ENCODE measurements around the gene SIX5.
"Not testable (repeated sequence)": the region's sequence is repeated elsewhere in the genome, so short reads cannot be mapped to it uniquely, and the experiment has no call there.

Gene SIX5

GRCh38 chr19:45768984-45769782 is at the start of gene SIX5:
Gene SIX5 (minus strand): TSS chr19:45769252. CDS start chr19:45768844, 408 bp downstream.
- DNase-seq, result peak; percentile 98

DNA sequence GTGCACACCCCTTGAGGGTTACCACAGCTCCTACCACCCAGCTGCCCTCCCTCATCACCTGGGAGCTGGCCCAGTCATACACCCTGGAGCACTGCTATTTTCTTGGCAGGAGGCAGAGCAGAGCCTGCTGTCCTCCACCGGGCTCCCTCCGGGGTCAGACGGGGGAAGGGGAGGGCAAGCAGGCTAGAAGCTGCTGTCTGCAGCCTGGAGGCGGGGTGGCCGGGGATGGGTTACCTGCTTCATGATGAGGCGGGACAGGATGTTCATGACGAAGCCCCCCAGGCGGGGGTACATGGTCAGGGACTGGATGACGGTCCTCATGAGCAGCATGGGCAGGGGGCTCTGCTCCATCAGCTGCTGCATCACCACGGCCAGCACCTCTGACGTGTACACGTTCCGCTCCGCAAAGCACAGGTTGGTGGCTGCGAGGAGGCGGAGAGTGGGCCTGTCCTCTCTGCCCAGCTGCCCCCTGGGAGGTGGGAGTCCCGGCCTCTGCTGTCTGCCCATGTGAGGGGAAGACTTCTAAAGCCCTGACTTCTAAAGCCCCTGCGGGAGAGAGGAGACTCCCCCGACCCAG is 48.8 kb upstream of the SIX5 start:
- DNase-seq, result no peak

DNA sequence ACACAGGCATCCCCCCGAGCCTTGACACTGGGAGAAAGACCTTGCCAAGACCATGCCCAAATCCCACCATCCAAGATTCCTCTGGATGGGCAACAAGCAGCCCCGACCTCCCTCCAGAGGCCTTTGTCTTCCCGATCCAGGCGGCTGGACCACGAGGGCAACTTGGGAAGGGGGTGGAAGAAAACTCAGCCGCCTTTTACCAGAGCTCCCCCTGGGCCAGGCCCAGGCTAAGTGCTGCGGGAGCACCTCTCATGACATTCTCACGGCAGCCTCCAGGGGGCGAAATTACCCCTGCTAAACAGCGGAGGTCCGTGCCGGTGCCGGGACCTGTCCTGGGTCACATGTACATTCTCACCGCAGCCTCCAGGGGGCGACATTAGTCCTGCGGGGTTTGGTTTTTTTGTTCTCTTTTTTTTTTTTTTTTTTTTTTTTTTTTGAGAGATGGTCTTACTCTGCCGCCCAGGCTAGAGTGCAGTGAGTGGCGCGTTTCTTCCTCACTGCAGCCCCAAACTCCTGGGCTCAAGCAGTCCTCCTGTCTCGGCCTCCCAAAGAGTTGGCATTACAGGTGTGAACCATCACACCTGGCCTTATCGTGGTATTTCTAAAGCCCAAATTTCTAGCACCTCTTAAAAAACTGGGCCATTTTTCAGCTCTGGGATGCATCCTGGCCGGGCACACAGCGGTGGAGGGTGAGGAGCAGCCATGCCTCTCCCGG is 48.1 kb upstream of the SIX5 start:
- peak; percentile 96 for DNase-seq

- DNase-seq, result no peak
Observed at GRCh38 chr19:45816236-45817009, 47.4 kb upstream of the SIX5 start.

DNA sequence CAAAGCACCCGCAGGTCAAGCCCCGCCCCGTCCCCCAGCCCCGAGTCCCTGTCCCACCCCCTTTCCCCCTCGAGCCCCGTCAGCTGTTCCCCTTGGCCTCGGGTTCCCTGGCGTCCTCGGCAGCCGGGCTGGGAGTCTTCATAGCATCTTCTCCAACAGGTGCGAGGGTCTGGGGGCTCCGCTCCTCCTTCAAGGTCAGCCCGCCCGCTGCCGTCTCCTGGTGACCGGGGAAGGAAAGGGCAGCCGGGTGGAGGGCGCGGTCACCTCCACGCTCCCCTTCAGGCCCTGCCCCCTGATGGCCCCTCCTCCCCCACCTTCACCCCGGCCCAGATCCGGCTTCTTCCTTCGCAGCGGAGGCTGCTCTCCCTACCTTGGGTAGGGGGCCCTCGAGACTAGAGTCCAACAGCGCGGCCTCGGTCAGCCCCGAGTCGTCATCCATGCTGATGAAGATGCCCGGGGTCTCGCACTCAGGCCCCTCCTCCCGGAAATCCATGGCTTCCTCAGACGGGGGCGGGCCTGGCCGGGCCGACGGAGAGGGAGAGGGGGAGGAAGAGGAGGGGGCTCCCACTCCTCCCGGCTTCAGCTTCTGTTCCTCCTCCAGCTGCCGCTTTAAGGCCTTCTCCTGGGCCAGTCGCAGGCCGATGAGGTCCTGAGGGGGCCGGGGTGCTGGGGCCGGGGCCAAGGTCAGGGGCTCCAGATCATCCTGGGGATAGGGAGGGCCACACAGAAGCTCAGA is 46.6 kb upstream of the SIX5 start:
- no peak for DNase-seq

- DNase-seq, result no peak
Observed at GRCh38 chr19:45814851-45815480, 45.9 kb upstream of the SIX5 start, which contains the start of gene RSPH6A. Gene RSPH6A (minus strand): TSS chr19:45815308. CDS start chr19:45815176, 132 bp downstream.

DNA sequence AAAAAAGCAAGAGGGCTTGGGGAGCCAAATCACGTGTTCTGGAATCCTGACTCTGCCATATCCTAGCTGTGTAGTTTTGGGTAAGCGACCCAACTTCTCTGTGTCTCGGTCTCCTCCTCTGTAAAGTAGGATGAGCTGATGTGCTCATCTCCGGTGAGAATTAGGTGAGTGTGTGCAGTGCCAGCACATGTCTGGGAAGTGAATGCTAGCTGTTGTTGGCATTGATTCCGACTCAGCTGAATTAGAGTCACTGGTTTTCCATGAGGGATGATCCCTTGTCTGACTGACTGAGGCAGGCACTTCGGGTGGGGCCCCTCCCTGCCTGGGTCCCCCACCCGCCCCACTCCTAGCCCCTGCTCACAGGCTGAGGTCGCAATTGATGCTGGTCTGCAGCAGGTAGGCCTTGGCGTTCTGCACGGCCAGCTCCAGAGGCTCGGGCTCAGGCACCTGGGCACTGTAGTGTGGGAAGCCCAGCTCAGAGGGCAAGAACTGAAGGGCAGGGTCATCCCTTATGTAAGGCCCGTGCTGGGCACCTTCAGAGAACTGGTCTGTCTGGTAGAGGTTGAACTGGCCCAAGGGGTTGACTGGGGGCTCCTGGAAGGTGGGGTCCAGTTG is 45.2 kb upstream of the SIX5 start:
- no peak for DNase-seq

DNA sequence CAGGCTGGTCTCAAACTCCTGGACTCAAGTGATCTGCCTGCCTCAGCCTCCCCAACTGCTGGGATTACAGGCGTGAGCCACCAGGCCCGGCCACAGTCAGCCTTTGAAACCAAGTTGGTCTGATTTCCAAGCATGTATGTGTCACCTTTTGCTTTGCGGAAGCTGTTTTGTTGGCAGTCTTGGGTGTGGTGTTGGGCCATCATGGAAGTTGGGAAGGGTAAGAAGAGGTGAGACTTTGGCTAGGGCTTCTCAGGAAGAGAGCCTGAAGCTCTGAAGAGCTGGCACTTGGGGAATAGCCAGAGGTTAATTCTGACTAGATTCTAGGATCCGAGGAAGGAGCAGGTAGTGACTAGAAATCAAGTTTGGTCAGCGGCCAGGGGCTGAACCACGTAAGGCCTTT is 43.2 kb upstream of the SIX5 start:
- DNase-seq, result no peak

DNA sequence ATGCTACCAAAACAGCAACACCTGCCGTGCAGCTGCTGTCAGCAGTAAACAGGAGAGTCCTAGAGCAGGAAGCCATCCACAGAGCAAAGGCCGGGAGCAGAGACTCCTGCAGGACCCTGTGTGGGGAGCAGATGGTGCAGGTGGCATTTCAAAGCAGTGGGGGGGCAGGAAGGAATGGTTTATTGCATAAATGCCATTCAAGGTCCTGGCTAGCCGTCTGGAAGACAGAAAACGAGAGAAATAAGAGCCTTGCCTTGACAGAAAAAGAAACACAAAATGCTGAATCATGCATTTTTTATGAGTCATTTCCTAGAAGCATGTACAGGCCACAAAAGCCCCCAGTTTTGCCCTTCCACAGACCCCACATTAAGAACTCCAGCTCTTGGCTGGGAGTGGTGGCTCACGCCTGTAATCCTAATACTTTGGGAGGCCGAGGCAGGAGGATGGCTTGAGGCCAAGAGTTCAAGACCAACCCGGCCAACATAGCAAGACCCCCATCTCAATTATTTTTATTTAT is 40.6 kb upstream of the SIX5 start:
- DNase-seq, result peak; percentile 77

DNA sequence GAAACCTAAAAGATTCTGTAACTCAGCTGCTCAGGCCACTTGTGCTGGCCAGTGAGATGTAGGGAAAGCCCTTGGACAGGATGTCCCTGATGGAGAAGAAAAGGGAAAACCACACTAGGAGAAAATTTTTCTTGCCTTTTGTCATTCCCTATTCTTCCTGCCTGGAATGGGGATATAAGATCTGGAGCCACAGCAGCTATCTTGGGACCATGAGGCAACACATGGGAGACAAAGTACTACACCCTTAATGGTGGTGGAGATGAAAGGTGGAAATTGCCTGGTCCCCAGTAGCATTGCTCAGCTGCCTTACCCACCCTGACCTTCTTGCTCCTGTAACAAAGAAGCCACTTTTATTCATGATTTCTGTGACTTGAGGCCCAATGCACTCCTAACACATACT is 36.7 kb upstream of the SIX5 start:
- no peak for DNase-seq

DNA sequence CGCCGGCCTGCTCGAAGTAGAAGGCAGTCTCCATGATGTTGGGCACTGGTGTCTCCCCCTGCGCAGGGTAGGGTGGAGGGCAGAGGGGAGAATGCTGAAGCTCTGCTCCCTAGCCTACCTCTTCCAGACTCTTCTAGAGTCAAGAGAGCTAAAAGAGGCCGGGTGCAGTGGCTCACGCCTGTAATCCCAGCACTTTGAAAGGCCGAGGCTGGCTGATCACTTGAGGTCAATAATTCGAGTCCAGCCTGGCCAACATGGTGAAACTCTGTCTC is 35.8 kb upstream of the SIX5 start:
- DNase-seq, result no peak

- DNase-seq, result no peak
Observed at GRCh38 chr19:45804140-45804958, 35.3 kb upstream of the SIX5 start.

DNA sequence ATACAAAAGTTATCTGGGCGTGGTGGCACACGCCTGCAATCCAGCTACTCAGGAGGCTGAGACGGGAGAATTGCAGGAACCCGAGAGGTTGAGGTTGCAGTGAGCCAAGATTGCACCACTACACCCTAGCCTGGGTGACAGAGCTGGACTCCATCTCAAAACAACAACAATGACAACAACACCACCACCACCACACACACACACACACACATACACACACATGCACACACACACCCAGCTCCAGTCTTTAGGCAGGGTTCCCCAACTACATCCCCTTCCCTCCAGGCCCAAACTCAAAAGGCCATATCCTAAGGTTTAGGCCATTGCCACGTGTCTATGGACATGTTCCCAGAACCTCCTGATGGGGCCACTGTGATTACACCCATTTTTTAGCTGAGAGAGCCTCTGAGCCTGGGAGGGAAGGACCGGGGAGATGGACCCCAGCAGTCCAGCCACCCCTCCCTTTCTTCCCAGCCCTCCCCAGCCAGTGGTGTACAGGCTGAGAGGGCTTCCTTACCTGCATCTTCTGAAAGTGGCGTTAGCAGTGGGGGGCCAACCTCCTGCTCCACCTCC is 32.6 kb upstream of the SIX5 start:
- no peak for DNase-seq

DNA sequence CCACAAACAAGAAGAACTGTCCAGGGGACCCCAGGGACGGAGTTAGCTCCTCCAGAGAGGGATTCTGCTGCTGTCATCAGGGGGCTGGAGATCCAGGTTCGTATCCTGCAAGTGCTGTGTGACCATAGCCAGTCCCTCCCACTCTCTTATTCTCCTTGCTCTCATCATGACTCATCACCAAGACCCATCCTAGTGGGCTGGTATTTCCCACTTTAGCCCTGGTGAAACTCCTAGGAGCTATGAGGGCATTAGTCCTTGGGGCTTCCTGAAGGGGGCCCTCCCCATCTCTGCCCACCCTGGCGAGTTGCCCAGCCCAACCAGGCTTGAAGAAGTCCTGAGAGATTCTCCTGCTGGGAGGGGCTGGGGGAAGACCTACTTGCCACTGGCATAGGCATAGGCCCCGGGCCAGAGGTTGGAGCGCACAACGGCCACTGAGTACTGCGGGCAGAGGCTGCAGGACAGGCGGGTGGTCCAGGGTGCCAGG is 31.1 kb upstream of the SIX5 start:
- DNase-seq, result peak; percentile 23

DNA sequence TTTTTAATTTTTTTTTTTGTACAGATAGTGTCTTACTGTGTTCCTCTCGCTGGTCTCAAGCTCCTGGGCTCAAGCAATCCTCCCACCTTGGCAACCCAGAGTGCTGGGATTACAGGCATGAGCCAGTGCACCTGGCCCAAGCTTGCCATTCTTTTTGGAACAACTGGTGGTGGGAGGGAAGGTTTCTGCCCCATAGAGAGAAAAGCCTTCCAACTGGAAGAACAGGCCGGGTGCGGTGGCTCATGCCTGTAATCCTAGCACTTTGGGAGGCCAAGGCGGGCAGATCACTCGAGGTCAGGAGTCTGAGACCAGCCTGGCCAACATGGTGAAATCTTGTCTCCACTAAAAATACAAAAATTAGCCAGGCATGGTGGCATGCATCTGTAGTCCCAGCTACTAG is 30.5 kb upstream of the SIX5 start:
- DNase-seq, result not testable (repeated sequence)

DNA sequence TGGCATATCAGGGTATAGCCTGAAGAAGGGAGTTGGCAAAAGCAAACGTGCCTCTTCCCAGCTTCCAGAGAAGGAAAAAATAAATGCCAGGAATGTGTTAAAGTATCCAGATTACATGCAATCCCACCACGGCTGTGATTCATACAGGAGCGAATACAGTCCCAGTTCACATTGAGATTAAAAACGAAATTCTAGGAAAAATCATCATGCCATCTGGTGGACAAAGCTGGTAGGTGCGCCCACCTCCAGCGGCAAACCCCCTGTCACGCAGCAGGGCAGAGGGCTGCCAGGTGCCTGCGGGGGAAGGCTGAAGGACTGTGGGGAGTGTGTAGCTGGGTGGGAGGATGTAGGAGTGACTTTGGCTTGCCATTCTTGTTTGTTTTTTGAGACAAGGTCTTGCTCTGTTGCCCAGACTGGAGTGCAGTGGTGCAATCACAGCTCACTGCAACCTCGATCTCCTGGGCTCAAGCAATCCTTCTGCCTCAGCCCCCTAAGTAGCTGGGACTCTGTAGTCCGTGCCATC is 30.0 kb upstream of the SIX5 start:
- DNase-seq, result peak; percentile 23

DNA sequence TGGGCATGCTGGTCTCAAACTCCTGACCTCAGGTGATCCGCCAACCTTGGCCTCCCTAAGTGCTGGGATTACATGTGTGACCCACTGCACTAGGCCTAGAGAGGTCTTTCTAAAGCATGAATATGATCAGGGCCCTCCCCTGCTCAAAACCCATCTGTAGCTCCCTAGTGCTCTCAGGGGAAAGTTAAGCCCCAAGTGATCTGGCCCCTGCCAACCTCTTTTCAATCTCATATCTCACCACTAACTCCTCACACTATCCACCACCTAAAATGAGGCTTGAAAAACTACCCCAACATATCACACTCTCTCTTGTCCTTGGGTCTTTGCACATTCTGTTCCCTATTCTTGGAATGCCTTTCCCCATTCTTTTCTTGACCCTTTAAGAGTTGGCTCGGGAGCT is 25.6 kb upstream of the SIX5 start:
- DNase-seq, result no peak

DNA sequence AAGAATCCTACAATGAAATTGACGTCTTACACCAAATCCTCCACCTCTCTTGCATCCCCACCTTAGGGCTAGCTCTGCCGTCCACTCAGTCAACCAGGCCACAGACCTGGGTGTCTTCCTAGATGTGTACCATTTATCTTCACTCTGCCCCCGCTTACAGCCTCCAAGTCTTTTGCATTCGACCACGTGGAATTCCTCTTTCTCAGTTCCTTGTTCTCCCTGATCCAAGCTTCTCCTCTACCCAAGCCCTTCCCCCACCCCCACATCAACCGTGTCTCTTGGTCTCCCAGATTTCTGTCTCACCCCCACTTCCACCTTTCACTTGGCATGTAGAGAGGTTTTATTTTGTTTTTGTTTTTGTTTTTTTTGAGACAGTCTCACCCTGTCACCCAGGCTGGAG is 24.8 kb upstream of the SIX5 start:
- peak; percentile 54 for DNase-seq

GRCh38 chr19:45793178-45793564 is 24.1 kb upstream of the SIX5 start:
- DNase-seq, result no peak

All from MV-4-11 (cell line).